Liver (tissue), 9 donors: ENCODE data around the gene PRAMEF18. TPM values are rescaled to one million over a fixed set of nuclear protein-coding genes. Genes with fewer than 3 reads are reported as not detected.
"Not testable (repeated sequence)": the region's sequence is repeated elsewhere in the genome, so short reads cannot be mapped to it uniquely, and the experiment has no call there.

ENCODE experiments used
- DNase-seq: peaks from one replicate; pipeline ENCODE4 v3.0.0-alpha.2; 2017; ENCODE audit warnings: low spot score
- H3K27ac ChIP-seq, 2 donors: one replicate each; pipeline ENCODE4 v1.7.0; 2013; ENCODE audit warnings: inconsistent platforms in 2 of 2, low read length in 2 of 2, control low read depth in 1 of 2, low read depth in 1 of 2, mild to moderate bottlenecking in 1 of 2
- H3K27me3 ChIP-seq, 4 donors: one replicate each; pipeline versions ENCODE4 v1.6.1 to v1.7.0; 2013; ENCODE audit warnings: low read length in 3 of 4, inconsistent platforms in 1 of 4, mild to moderate bottlenecking in 1 of 4, moderate library complexity in 1 of 4; ENCODE audit not compliant: control insufficient read depth in 4 of 4, insufficient read depth in 4 of 4
- H3K36me3 ChIP-seq, 4 donors: one replicate each; pipeline versions ENCODE4 v1.6.1 to v1.7.0; 2013; ENCODE audit warnings: low read length in 3 of 4, mild to moderate bottlenecking in 3 of 4, low read depth in 1 of 4, moderate library complexity in 1 of 4; ENCODE audit not compliant: control insufficient read depth in 4 of 4, insufficient read depth in 3 of 4
- H3K4me1 ChIP-seq, 4 donors: one replicate each; pipeline versions ENCODE4 v1.6.1 to v1.7.0; 2013; ENCODE audit warnings: low read length in 3 of 4, mild to moderate bottlenecking in 3 of 4, moderate library complexity in 1 of 4; ENCODE audit not compliant: control insufficient read depth in 4 of 4, insufficient read depth in 4 of 4
- H3K4me3 ChIP-seq, 3 donors: one replicate each; pipeline versions ENCODE4 v1.6.1 to v1.7.0; 2013; ENCODE audit warnings: low read length in 3 of 3, control low read depth in 1 of 3, low read depth in 1 of 3, mild to moderate bottlenecking in 1 of 3
- H3K9ac ChIP-seq, 2 donors: one replicate each; pipeline ENCODE4 v1.7.0; 2013; ENCODE audit warnings: low read length in 2 of 2, mild to moderate bottlenecking in 2 of 2, moderate library complexity in 2 of 2, control low read depth in 1 of 2, low read depth in 1 of 2
- H3K9me3 ChIP-seq, 4 donors: one replicate each; pipeline versions ENCODE4 v1.6.1 to v1.7.0; 2013; ENCODE audit warnings: low read length in 3 of 4; ENCODE audit not compliant: control insufficient read depth in 4 of 4
- ATF3 ChIP-seq: IDR thresholded peaks from 2 replicates; pipeline ENCODE4 v1.6.1; 2016; ENCODE audit warnings: antibody characterized with exemption
- CTCF ChIP-seq: fragments of 150-350 bp; IDR thresholded peaks from 2 replicates; pipeline ENCODE4 v1.5.1; 2017; ENCODE audit warnings: improper control_type of control experiment, low read depth, low read length; ENCODE audit not compliant: missing input control
- EGR1 ChIP-seq, 2 donors: IDR thresholded peaks; 2 replicates each; pipeline ENCODE4 v1.6.1; 2016 to 2018; ENCODE audit warnings: antibody characterized with exemption in 2 of 2, low read depth in 2 of 2
- FOXA1 ChIP-seq: IDR thresholded peaks from 2 replicates; pipeline ENCODE4 v1.6.1; 2016; ENCODE audit warnings: antibody characterized with exemption
- FOXA2 ChIP-seq: IDR thresholded peaks from 2 replicates; pipeline ENCODE4 v1.6.1; 2016; ENCODE audit warnings: antibody characterized with exemption
- GABPA ChIP-seq, 2 donors: IDR thresholded peaks in 1 of 2; conservative IDR thresholded peaks in 1 of 2; 2 replicates each; pipeline ENCODE4 v1.6.1; 2016; ENCODE audit warnings: antibody characterized with exemption in 2 of 2, mild to moderate bottlenecking in 1 of 2, moderate library complexity in 1 of 2
- HNF4A ChIP-seq, 2 donors: conservative IDR thresholded peaks; 2 replicates each; pipeline ENCODE4 v1.6.1; 2016; ENCODE audit warnings: antibody characterized with exemption in 2 of 2, mild to moderate bottlenecking in 2 of 2
- JUND ChIP-seq, 2 donors: IDR thresholded peaks; 2 replicates each; pipeline ENCODE4 v1.6.1; 2016; ENCODE audit warnings: antibody characterized with exemption in 2 of 2
- MAX ChIP-seq: IDR thresholded peaks from 2 replicates; pipeline ENCODE4 v1.6.1; 2016; ENCODE audit warnings: antibody characterized with exemption
- NR2F2 ChIP-seq: IDR thresholded peaks from 2 replicates; pipeline ENCODE4 v1.6.1; 2016; ENCODE audit warnings: antibody characterized with exemption
- RAD21 ChIP-seq, 2 donors: IDR thresholded peaks; 2 replicates each; pipeline ENCODE4 v1.6.1; 2016; ENCODE audit warnings: antibody characterized with exemption in 2 of 2, mild to moderate bottlenecking in 2 of 2
- REST ChIP-seq: IDR thresholded peaks from 2 replicates; pipeline ENCODE4 v1.6.1; 2016; ENCODE audit warnings: antibody characterized with exemption, mild to moderate bottlenecking
- SP1 ChIP-seq: IDR thresholded peaks from 2 replicates; pipeline ENCODE4 v1.6.1; 2018; ENCODE audit warnings: antibody characterized with exemption, mild to moderate bottlenecking
- TAF1 ChIP-seq: conservative IDR thresholded peaks from 2 replicates; pipeline ENCODE4 v1.6.1; 2016; ENCODE audit warnings: antibody characterized with exemption, mild to moderate bottlenecking
- YY1 ChIP-seq: IDR thresholded peaks from 2 replicates; pipeline ENCODE4 v1.6.1; 2016; ENCODE audit warnings: antibody characterized with exemption, mild to moderate bottlenecking
- WGBS: extraction: QIAGEN DNeasy Blood & Tissue Kit; methylation state at CpG from one replicate; pipeline ENCODE4 v1.1.7; 2013; 5-methylcytosine and 5-hydroxymethylcytosine counted together
- polyA plus RNA-seq, 2 donors: library from polyadenylated mRNA; stranded (reverse) in 1 of 2; unstranded in 1 of 2; fragments of 200-250 nt in 1 of 2; fragments of >200 nt in 1 of 2; fragmentation: Nextera tagmentation in 1 of 2; extraction: Ambion mirVana in 1 of 2; gene quantifications; one replicate each; pipeline versions ENCODE4 v1.2.1 to v1.2.3, GENCODE V29; 2013 to 2015
- total RNA-seq, 2 donors: library from RNA; depleted of rRNA; stranded (reverse); fragments of >200 nt; gene quantifications; one replicate each; pipeline ENCODE4 v1.2.3, GENCODE V29; 2014
- donor health status: healthy.
- donor health status: healthy.
- donor health status: healthy.
- donor health status: healthy.
- donor health status: healthy.

The PRAMEF18 gene
- total and polyA plus RNA-seq, 4 donors, result not detected

DNA sequence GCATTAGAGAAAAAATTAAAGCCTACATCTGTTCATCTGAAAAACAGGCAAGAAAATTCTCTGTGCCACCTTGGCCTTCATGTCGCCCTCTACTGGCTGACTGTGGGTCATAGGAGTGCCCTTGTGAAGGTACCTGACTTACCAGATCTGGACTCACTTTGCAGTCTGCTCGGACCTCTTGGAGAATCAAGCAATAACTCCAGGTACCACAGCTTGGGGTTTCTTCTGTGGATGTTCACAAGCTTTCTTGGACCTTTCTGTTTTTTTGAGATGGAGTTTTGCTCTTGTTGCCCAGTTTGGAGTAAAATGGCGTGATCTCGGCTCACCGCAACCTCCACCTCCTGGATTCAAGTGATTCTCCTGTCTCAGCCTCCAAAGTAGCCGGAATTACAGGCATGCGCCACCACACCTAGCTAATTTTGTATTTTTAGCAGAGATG, 2.4 kb upstream of the PRAMEF18 start:
- H3K27ac ChIP-seq, result no peak overlapping the region
- TF ChIP-seq CTCF, result peak; percentile 38
- TF ChIP-seq RAD21 (IDR thresholded peaks at IDR 0.05), result peak in 1 of 2 donors; percentile 41
- TF ChIP-seq FOXA1, result no peak
- no peak for TF ChIP-seq YY1
- H3K27me3 ChIP-seq, result no peaks in the 10 kb centered on the region
- 74% methylated on average over 7 of the region's 7 CpGs for WGBS
- no peak overlapping the region for H3K4me3 ChIP-seq
- no peak for DNase-seq
- H3K9ac ChIP-seq, result no peak overlapping the region
- H3K36me3 ChIP-seq, result no peaks in the 10 kb centered on the region
- no peaks in the 10 kb centered on the region for H3K9me3 ChIP-seq
- no peaks in the 10 kb centered on the region for H3K4me1 ChIP-seq

GRCh38 chr1:13227271-13228055, 1.5 kb upstream of the PRAMEF18 start:
- not testable (repeated sequence) for H3K36me3 ChIP-seq, H3K9ac ChIP-seq, H3K27me3 ChIP-seq, H3K27ac ChIP-seq, H3K4me3 ChIP-seq, H3K4me1 ChIP-seq, H3K9me3 ChIP-seq, DNase-seq
- WGBS, result 82% methylated on average over 8 of the region's 8 CpGs

- 78% methylated on average over 5 of the region's 5 CpGs for WGBS
- no peaks in the 10 kb centered on the region for H3K36me3 ChIP-seq
- TF ChIP-seq GABPA (IDR thresholded peaks at IDR 0.05 in 1 of 2, conservative IDR thresholded peaks at IDR 0.05 in 1 of 2), result no peak
- TF ChIP-seq HNF4A (conservative IDR thresholded peaks at IDR 0.05), result no peak
- TF ChIP-seq FOXA2, result no peak
- TF ChIP-seq EGR1 (IDR thresholded peaks at IDR 0.05; ENCODE audit: low read depth in 2 of 2), result no peak
- no peak for TF ChIP-seq SP1
- no peak for TF ChIP-seq YY1
- TF ChIP-seq JUND (IDR thresholded peaks at IDR 0.05), result no peak
- TF ChIP-seq TAF1, result no peak
- no peak for TF ChIP-seq REST
- TF ChIP-seq ATF3, result no peak
- TF ChIP-seq MAX, result no peak
- no peak for TF ChIP-seq NR2F2
- no peak overlapping the region for H3K9ac ChIP-seq
- H3K4me3 ChIP-seq, result no peak overlapping the region
- no peaks in the 10 kb centered on the region for H3K4me1 ChIP-seq
- no peak for DNase-seq
- H3K9me3 ChIP-seq, result no peaks in the 10 kb centered on the region
- H3K27me3 ChIP-seq, result no peaks in the 10 kb centered on the region
- no peak overlapping the region for H3K27ac ChIP-seq
Measured at GRCh38 chr1:13224480-13225060, 1.4 kb downstream of the PRAMEF18 start.

DNA sequence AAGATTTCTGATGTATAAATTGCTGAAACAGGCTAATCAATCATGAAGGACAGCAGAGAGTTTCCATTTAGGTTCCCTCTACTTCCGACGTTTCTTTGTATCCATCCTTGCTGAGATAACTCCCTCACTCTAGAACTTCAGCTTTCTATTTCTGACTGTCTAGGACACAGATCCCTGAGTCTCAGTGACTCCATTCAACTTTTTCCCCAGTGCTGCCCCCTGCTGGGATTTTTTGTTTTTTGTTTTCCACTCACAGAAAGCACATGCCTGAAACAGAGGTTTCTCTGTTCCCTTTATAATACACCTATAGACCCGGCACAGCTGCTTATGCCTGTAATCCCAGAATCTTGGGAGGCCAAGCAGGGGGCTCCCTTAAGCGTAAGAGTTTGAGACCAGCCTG, 3.2 kb downstream of the PRAMEF18 start:
- H3K27me3 ChIP-seq, H3K36me3 ChIP-seq, H3K27ac ChIP-seq, DNase-seq, H3K9ac ChIP-seq, H3K9me3 ChIP-seq, H3K4me3 ChIP-seq, H3K4me1 ChIP-seq: not testable (repeated sequence)
- no CpG with 5 or more reads among the region's 4 CpGs for WGBS
